Left ventricle myocardium inferior (tissue), 1 donor: ENCODE measurements around the gene OR6S1. TPM values are rescaled to one million over a fixed set of nuclear protein-coding genes. Genes with fewer than 3 reads are reported as not detected.

Experiments
- DNase-seq: peaks from one replicate; pipeline ENCODE4 v3.0.0-alpha.2; 2020
- H3K27ac ChIP-seq: fragments of 200-600 bp; replicated peaks from 2 replicates; pipeline ENCODE4 v1.8.0; 2021
- H3K27me3 ChIP-seq: fragments of 200-600 bp; 2 replicates; pipeline ENCODE4 v1.8.0; 2021; ENCODE audit warnings: low read depth
- H3K36me3 ChIP-seq: fragments of 200-600 bp; 2 replicates; pipeline ENCODE4 v1.8.0; 2021
- H3K4me1 ChIP-seq: fragments of 200-600 bp; 2 replicates; pipeline ENCODE4 v1.8.0; 2021
- H3K4me3 ChIP-seq: fragments of 200-600 bp; 2 replicates; pipeline ENCODE4 v1.8.0; 2021; ENCODE audit warnings: mild to moderate bottlenecking, moderate library complexity
- H3K9me3 ChIP-seq: fragments of 200-600 bp; replicated peaks from 2 replicates; pipeline ENCODE4 v1.8.0; 2021
- intact Hi-C: fragments of 100-400 bp; cut with micrococcal nuclease; formaldehyde crosslinking; loops from one replicate; pipeline ENCODE4 v1.11.0; 2022
- total RNA-seq: library from RNA; stranded (reverse); fragmentation: NEBNext Ultra II Directional; extraction: Animal tissue kit (Norgen Biotek cat#: 25700); gene quantifications from one replicate; pipeline ENCODE4 v1.2.1, GENCODE V29; 2021
- TF ChIP-seq, protein P1 (sequence below): fragments of 200-600 bp; IDR thresholded peaks from 2 replicates; pipeline ENCODE4 v1.8.0; 2021; ENCODE audit warnings: antibody characterized with exemption, mild to moderate bottlenecking, borderline replicate concordance
- donor health status: DM: no; HTN: yes; CAD: no; lungs with severe emphysema.

The OR6S1 gene
- total RNA-seq, 1 donor from 2014 or later, result not detected

DNA sequence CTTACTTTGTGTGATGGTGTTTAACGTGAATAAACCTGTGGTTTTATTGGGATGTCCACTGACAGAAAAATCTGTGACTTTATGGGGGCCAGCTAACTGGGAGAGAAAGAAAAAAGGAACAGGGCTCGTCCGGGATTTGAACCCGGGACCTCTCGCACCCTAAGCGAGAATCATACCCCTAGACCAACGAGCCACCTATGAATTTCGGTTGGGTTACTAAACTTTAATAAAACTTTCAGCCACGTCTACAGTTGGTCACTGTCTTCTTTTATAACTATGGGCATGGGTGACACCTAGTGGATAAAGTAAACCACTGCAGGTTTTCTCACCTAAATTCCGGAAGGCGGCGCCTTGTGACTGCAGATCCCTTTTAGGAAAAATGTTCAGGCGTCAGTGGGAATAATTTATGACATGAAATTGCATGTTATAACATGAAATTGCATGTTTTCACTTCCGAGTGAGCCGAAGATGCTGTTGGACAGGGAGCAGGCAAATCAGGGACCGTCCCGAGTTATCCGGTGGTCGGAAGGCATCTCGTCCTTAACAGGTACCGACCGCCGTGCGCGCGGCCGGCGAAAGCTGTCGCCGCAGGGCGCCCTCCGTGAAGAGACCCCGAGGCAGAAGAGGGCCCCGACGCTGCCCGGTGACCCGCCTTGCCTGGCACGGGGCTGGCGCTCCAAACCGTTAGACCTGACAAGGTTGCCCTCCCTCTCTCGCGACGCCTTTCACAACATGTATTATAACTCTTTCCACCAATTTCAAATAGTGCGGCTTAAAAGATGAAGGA, 32.1 kb downstream of the OR6S1 start:
- TF ChIP-seq, protein P1, sequence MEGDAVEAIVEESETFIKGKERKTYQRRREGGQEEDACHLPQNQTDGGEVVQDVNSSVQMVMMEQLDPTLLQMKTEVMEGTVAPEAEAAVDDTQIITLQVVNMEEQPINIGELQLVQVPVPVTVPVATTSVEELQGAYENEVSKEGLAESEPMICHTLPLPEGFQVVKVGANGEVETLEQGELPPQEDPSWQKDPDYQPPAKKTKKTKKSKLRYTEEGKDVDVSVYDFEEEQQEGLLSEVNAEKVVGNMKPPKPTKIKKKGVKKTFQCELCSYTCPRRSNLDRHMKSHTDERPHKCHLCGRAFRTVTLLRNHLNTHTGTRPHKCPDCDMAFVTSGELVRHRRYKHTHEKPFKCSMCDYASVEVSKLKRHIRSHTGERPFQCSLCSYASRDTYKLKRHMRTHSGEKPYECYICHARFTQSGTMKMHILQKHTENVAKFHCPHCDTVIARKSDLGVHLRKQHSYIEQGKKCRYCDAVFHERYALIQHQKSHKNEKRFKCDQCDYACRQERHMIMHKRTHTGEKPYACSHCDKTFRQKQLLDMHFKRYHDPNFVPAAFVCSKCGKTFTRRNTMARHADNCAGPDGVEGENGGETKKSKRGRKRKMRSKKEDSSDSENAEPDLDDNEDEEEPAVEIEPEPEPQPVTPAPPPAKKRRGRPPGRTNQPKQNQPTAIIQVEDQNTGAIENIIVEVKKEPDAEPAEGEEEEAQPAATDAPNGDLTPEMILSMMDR, result peak; percentile 95
- intact Hi-C loops, result loop anchor here (5.0 to 10.0 kb wide), 4 partner anchors 73 to 282 kb away; partner anchors contain the start of genes RNASE4 and TEP1
- H3K9me3 ChIP-seq, result no peaks in the 10 kb centered on the region
- no peaks in the 10 kb centered on the region for H3K27me3 ChIP-seq
- H3K4me1 ChIP-seq, result peaks cover 37% of the 10 kb centered on the region
- H3K4me3 ChIP-seq, result peak overlapping the region; percentile 98
- no peaks in the 10 kb centered on the region for H3K36me3 ChIP-seq
- peak; percentile 42 for DNase-seq
- H3K27ac ChIP-seq, result peak overlapping the region; percentile 76

DNA sequence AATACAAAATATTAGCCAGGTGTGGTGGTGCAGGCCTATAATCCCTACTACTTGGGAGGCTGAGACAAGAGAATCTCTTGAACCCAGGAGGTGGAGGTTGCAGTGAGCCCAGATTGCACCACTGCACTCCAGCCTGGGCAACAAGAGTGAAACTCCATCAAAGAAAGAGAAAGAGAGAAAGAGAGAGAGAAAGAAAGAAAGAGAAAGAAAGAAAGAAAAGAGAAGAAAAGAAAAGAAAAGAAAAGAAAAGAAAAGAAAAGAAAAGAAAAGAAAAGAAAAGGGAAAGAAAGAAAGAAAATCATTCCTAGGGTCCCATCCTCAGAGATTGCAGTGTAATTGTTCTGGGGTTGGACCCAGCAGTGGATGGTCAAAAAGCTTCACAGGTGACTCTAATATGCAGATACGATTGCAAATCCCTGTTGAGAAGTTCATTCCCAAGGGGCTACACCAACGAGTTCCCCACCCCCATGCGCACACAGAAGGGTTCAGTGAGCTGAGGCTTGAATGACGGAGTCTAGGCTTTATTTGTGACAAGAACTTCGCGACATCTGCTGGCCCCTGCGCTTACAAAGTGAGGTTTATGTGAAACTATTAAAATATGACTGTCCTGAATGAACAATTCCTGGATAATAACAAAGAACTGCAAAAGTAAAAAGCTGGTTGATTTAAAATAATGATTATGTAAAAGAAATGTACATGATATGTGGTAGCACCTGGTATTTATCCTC, 32.9 kb downstream of the OR6S1 start:
- TF ChIP-seq, protein P1, result no peak

DNA sequence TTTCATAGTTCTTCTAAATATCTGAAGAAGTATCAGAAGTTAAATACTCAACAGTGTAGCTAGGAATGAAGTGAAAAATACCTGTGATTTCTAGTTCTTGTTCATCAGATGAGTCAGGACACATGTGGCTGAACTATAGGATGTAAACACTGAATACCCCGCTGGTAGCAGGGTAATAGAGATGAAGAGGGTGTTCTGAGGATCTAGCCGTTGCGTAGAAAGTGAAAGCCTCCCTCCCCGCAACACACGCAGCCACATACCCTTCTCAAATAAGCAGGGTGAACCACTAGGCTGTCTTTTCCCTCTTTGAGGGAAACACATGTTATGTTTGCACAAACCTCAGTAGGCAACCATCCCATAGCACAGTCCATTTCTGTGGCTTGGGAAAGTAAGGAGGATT, 33.9 kb downstream of the OR6S1 start:
- TF ChIP-seq, protein P1, result no peak
- no peaks in the 10 kb centered on the region for H3K36me3 ChIP-seq
- H3K9me3 ChIP-seq, result no peaks in the 10 kb centered on the region
- peaks cover 30% of the 10 kb centered on the region for H3K4me1 ChIP-seq
- no peak for DNase-seq
- H3K27me3 ChIP-seq, result no peaks in the 10 kb centered on the region
- H3K4me3 ChIP-seq, result no peak overlapping the region
- intact Hi-C loops, result loop anchor here (10.0 kb wide), 1 partner anchor 193 kb away; the partner anchor contains the start of gene TEP1
- no peak overlapping the region for H3K27ac ChIP-seq

More for the DNA sequence above, 32.9 kb downstream of the OR6S1 start:
- H3K27ac ChIP-seq, result no peak overlapping the region
- H3K4me3 ChIP-seq, result no peak overlapping the region
- no peaks in the 10 kb centered on the region for H3K27me3 ChIP-seq
- H3K36me3 ChIP-seq, result no peaks in the 10 kb centered on the region
- no peak for DNase-seq
- peaks cover 30% of the 10 kb centered on the region for H3K4me1 ChIP-seq
- no peaks in the 10 kb centered on the region for H3K9me3 ChIP-seq
- intact Hi-C loops, result loop anchor here (10.0 kb wide), 1 partner anchor 194 kb away; the partner anchor contains the start of gene TEP1

DNA sequence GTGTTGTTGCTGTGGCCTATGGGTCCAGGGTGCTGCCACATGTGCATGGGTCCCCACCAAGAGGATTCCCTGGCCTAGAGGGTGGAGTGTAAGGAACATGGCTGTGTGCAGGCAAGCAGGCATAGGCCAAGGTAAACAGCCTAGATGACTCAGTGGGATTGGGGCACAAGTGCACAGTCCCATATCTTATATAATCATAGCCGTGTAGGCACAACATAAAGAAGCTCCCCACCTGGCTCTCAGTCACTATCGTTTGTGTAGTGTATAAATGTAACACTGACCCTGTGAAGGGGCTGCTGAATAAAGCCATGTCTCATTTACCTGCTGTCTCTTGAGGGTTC, 34.6 kb downstream of the OR6S1 start:
- Histone ChIP-seq H3K9me3 (no peaks in the 10 kb centered on the region), H3K27ac (no peak overlapping the region), H3K27me3 (no peaks in the 10 kb centered on the region), H3K4me3 (no peak overlapping the region), H3K4me1 (peaks cover 23% of the 10 kb centered on the region), H3K36me3 (no peaks in the 10 kb centered on the region)
- intact Hi-C loops, result loop anchor here (10.0 kb wide), 1 partner anchor 192 kb away; the partner anchor contains the start of gene TEP1
- no peak for DNase-seq
- TF ChIP-seq, protein P1, result no peak

DNA sequence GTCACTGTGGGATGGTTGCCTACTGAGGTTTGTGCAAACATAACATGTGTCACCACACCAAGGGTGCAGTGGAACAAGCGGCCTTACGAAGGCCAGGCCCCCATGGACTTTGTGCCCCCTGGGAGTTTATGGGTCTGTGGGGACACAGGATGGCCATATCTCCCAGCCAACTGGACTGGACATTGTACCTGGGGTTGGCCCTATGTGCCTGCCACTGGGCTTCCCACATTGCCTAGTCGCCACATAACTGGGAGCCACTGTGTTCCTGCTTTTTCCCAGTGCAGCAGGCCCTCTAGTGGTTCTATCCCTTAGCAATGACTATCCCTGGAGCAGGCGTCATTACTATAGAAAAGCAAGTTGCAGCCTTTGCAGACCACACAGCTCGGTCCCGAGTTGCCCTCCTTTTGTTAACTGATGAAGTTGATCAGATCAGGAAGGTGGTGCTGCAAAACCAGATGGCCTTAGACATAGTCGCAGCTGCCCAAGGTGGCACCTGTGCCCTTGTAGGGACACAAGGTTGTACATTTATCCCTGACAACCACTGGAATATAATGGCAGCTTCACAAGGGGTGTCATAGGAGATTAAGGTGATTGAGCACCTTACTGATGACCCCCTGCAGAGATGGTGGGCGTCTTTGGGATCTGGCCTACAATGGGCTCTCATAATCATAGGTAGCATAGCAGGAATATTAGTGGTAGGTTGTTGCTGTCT, 35.1 kb downstream of the OR6S1 start:
- no peak overlapping the region for H3K27ac ChIP-seq
- H3K9me3 ChIP-seq, result no peaks in the 10 kb centered on the region
- H3K4me1 ChIP-seq, result peaks cover 19% of the 10 kb centered on the region
- TF ChIP-seq, protein P1, result peak; percentile 65
- no peaks in the 10 kb centered on the region for H3K36me3 ChIP-seq
- H3K27me3 ChIP-seq, result no peaks in the 10 kb centered on the region
- H3K4me3 ChIP-seq, result no peak overlapping the region
- intact Hi-C loops, result loop anchor here (10.0 kb wide), 1 partner anchor 192 kb away; the partner anchor contains the start of gene TEP1
- no peak for DNase-seq
